ENCODE measurements around the gene SHCBP1L.
"Not testable (repeated sequence)": the region's sequence is repeated elsewhere in the genome, so short reads cannot be mapped to it uniquely, and the experiment has no call there.

Gene SHCBP1L

DNA sequence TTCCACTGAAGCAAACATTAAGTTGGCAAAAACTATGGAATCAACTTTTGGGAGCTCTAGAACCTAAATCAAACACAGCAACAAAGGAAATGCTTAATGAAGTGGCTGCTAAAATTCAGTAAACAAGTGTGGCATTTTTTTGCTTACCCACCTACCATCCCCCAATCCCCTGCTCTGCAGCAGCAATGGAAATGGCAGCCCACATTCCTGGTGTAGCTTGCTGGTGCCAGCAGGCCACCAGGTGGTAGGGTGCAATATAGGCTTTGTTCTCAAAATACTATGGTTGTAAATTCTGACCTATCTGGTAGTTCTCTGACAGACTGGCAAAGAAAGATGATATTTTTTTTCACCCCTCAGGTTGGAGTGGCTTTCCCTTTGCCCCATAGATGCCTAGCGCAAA is 42.8 kb downstream of the SHCBP1L start:
- Histone ChIP-seq H3K9ac (ENCODE audit: low read length) (no peak overlapping the region), H3K27me3 (ENCODE audit: control insufficient read depth, insufficient read depth, low read length) (no peaks in the 10 kb centered on the region), H3K27ac (ENCODE audit: low read depth, low read length) (no peak overlapping the region), H3K4me1 (ENCODE audit: control insufficient read depth, insufficient read depth, low read length) (no peaks in the 10 kb centered on the region), H3K4me3 (ENCODE audit: low read length) (no peak overlapping the region), H3K36me3 (ENCODE audit: control insufficient read depth, insufficient read depth, low read length) (no peaks in the 10 kb centered on the region)

- H3K4me3 ChIP-seq (ENCODE audit: low read length), result no peak overlapping the region
- H3K4me1 ChIP-seq (ENCODE audit: control insufficient read depth, insufficient read depth, low read length), result no peaks in the 10 kb centered on the region
- H3K27me3 ChIP-seq (ENCODE audit: control insufficient read depth, insufficient read depth, low read length), result no peaks in the 10 kb centered on the region
- no peaks in the 10 kb centered on the region for H3K36me3 ChIP-seq (ENCODE audit: control insufficient read depth, insufficient read depth, low read length)
- no peak overlapping the region for H3K9ac ChIP-seq (ENCODE audit: low read length)
- no peak overlapping the region for H3K27ac ChIP-seq (ENCODE audit: low read depth, low read length)
These were observed 43.4 kb downstream of the SHCBP1L start for GRCh38 chr1:182909578-182909977.

- Histone ChIP-seq H3K27me3 (ENCODE audit: control insufficient read depth, insufficient read depth, low read length) (no peaks in the 10 kb centered on the region), H3K27ac (ENCODE audit: low read depth, low read length) (no peak overlapping the region), H3K4me1 (ENCODE audit: control insufficient read depth, insufficient read depth, low read length) (no peaks in the 10 kb centered on the region), H3K36me3 (ENCODE audit: control insufficient read depth, insufficient read depth, low read length) (no peaks in the 10 kb centered on the region), H3K4me3 (ENCODE audit: low read length) (no peak overlapping the region), H3K9ac (ENCODE audit: low read length) (no peak overlapping the region)
These were observed 47.6 kb downstream of the SHCBP1L start for GRCh38 chr1:182905321-182905720.

DNA sequence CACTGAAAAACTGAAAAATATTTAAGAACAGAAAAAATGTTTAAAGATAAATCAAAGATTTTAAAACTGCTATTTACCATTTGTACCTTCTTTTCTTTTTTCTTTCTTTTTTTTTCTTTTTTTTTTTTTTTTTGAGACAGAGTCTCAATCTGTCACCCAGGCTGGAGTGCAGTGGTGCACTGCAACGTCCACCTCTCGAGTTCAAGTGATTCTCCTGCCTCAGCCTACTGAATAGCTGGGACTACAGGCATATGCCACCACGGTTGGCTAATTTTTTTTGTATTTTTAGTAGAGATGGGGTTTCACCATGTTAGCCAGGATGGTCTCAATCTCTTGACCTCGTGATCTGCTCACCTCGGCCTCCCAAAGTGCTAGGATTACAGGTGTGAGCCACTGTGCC is 51.0 kb downstream of the SHCBP1L start:
- H3K36me3 ChIP-seq (ENCODE audit: control insufficient read depth, insufficient read depth, low read length); H3K27me3 ChIP-seq (ENCODE audit: control insufficient read depth, insufficient read depth, low read length); H3K27ac ChIP-seq (ENCODE audit: low read depth, low read length); H3K4me1 ChIP-seq (ENCODE audit: control insufficient read depth, insufficient read depth, low read length); H3K4me3 ChIP-seq (ENCODE audit: low read length); H3K9ac ChIP-seq (ENCODE audit: low read length): not testable (repeated sequence)

- H3K27me3 ChIP-seq (ENCODE audit: control insufficient read depth, insufficient read depth, low read length), result no peaks in the 10 kb centered on the region
- H3K27ac ChIP-seq (ENCODE audit: low read depth, low read length), result no peak overlapping the region
- no peaks in the 10 kb centered on the region for H3K36me3 ChIP-seq (ENCODE audit: control insufficient read depth, insufficient read depth, low read length)
- H3K4me3 ChIP-seq (ENCODE audit: low read length), result no peak overlapping the region
- H3K4me1 ChIP-seq (ENCODE audit: control insufficient read depth, insufficient read depth, low read length), result no peaks in the 10 kb centered on the region
- no peak overlapping the region for H3K9ac ChIP-seq (ENCODE audit: low read length)
These were observed 55.3 kb downstream of the SHCBP1L start for GRCh38 chr1:182897696-182898095.

DNA sequence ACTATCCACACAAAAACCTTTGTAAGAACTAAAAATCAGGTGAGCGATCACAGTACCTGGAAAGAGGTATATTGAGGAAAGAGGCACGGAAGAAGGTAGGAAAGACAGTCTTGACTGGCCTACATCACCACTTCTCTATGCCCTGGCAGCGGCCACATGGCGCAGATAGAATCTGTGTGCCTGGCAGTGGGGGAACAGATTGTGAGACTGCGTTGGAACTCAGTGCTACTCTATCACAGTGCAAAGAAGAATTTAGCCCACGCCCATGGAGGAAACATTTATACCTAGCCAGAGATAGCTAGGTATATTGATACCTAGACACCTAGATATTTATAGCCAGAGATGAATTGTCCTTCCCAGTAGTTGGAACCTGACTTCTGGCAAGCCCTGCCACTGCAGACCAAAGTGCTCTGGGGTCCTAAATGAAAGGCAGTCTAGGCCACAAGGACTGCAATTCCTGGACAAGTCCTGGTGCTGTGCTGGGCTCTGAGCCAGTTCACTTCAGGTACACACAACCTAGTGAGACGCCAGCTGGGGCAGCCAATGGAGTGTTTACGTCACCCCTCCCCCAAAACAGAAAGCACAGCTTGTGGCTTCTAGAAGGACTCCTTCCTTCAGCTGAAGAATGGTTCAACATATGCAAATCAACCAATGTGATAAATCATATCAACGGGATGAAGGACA is 61.9 kb downstream of the SHCBP1L start:
- no peaks in the 10 kb centered on the region for H3K27me3 ChIP-seq (ENCODE audit: control insufficient read depth, insufficient read depth, low read length)
- peaks cover 6% of the 10 kb centered on the region for H3K36me3 ChIP-seq (ENCODE audit: control insufficient read depth, insufficient read depth, low read length)
- peaks cover 2% of the 10 kb centered on the region for H3K4me1 ChIP-seq (ENCODE audit: control insufficient read depth, insufficient read depth, low read length)
- H3K4me3 ChIP-seq (ENCODE audit: low read length), result no peak overlapping the region
- H3K27ac ChIP-seq (ENCODE audit: low read depth, low read length), result no peak overlapping the region
- no peak overlapping the region for H3K9ac ChIP-seq (ENCODE audit: low read length)

DNA sequence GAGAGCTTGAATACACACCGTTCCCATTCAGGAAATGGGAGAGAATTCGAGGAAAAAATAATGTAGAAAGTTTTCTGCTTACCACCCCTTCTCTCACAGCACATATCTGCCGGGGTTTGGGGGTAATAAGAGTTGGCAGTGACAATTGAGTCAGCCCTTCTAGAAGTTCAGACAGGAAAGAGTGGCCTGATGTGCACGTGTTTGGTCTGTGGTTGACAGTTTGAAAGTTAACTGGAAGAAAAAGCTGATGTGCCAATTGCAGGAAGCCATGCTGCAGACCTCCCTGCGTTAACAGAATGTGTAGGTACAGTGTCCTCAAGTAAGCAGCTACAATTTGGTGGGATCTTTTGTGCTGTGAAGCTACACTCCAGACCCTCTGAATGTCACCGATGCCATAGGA is 63.0 kb downstream of the SHCBP1L start:
- Histone ChIP-seq H3K27ac (ENCODE audit: low read depth, low read length) (no peak overlapping the region), H3K4me1 (ENCODE audit: control insufficient read depth, insufficient read depth, low read length) (peaks cover 2% of the 10 kb centered on the region), H3K36me3 (ENCODE audit: control insufficient read depth, insufficient read depth, low read length) (peaks cover 12% of the 10 kb centered on the region)

DNA sequence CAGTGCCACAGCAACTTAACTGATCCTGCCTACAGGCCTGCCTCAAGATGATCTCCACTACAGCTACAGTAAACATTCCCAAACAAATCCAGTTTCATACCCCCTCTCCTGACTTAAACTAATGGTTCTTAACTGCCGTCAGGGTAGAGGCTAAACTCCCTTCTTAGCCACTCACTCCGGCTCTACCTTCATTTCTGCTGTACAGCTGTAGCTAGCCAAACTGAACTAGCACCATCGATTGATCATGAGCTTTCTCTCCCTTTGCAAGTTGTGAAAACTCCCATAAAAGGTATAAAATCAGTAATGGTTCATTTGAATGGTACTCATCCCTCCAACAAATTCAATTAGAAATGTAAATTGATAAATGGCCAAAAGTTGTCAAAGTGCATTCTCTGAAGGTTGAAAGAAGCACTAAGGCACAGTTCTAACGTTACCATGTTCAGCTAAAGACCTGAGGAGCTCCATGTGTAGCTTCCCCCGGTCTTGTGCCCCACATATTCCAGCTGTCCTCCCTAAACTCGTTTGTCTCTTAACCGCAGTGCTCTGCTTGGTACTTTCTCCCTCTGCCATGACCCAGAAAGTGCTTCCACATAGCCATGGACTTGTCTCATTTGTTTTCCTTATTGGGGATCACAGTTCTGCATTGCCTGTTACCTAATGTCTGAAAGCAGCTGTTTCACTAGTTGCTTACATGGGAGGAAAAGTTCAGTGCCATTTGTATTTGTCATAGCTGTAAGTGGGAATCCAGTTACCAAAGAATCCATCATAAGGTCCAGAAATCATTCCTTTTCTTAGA is 64.0 kb downstream of the SHCBP1L start:
- Histone ChIP-seq H3K4me3 (ENCODE audit: low read length) (no peak overlapping the region), H3K27ac (ENCODE audit: low read depth, low read length) (no peak overlapping the region), H3K9ac (ENCODE audit: low read length) (no peak overlapping the region), H3K4me1 (ENCODE audit: control insufficient read depth, insufficient read depth, low read length) (peaks cover 2% of the 10 kb centered on the region), H3K36me3 (ENCODE audit: control insufficient read depth, insufficient read depth, low read length) (peaks cover 21% of the 10 kb centered on the region), H3K27me3 (ENCODE audit: control insufficient read depth, insufficient read depth, low read length) (no peaks in the 10 kb centered on the region)

More for the DNA sequence above, 63.0 kb downstream of the SHCBP1L start:
- H3K27me3 ChIP-seq (ENCODE audit: control insufficient read depth, insufficient read depth, low read length), result no peaks in the 10 kb centered on the region
- H3K9ac ChIP-seq (ENCODE audit: low read length), result no peak overlapping the region
- H3K4me3 ChIP-seq (ENCODE audit: low read length), result no peak overlapping the region

DNA sequence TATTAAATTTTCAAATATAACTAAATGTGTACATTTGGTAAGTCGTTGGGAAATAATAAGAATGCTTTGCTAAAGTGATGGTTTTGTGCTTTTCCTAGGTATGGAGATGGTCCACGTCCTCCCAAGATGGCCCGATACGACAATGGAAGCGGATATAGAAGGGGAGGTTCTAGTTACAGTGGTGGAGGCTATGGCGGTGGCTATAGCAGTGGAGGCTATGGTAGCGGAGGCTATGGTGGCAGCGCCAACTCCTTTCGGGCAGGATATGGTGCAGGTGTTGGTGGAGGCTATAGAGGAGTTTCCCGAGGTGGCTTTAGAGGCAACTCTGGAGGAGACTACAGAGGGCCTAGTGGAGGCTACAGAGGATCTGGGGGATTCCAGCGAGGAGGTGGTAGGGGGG is 66.0 kb downstream of the SHCBP1L start:
- Histone ChIP-seq H3K27me3 (ENCODE audit: control insufficient read depth, insufficient read depth, low read length) (no peaks in the 10 kb centered on the region), H3K4me3 (ENCODE audit: low read length) (no peak overlapping the region), H3K4me1 (ENCODE audit: control insufficient read depth, insufficient read depth, low read length) (peaks cover 2% of the 10 kb centered on the region), H3K27ac (ENCODE audit: low read depth, low read length) (no peak overlapping the region), H3K36me3 (ENCODE audit: control insufficient read depth, insufficient read depth, low read length) (peaks cover 30% of the 10 kb centered on the region), H3K9ac (ENCODE audit: low read length) (no peak overlapping the region)

GRCh38 chr1:182885591-182885990 is 67.4 kb downstream of the SHCBP1L start:
- Histone ChIP-seq H3K27me3 (ENCODE audit: control insufficient read depth, insufficient read depth, low read length) (no peaks in the 10 kb centered on the region), H3K36me3 (ENCODE audit: control insufficient read depth, insufficient read depth, low read length) (peaks cover 40% of the 10 kb centered on the region), H3K4me3 (ENCODE audit: low read length) (no peak overlapping the region)

DNA sequence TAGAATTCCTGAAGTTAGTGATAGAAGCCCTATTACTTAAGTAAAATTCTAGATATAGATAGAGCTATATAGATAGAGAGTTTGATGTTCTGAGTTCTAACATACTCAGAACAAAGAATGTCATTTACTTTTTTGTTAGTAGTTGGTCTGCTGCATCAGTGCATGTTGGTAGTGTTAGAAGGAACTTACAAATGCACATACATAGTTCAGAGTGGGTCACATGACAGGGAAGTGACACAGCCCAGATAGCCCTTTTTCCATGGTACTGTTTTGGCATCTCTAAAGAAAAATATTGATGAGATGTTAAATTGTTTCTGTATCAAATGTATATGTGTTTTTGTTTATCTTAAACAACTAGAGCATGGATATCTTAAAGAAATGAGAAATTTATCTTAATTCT is 68.1 kb downstream of the SHCBP1L start:
- no peak overlapping the region for H3K9ac ChIP-seq (ENCODE audit: low read length)
- H3K36me3 ChIP-seq (ENCODE audit: control insufficient read depth, insufficient read depth, low read length), result peaks cover 46% of the 10 kb centered on the region
- H3K27ac ChIP-seq (ENCODE audit: low read depth, low read length), result no peak overlapping the region
- H3K4me1 ChIP-seq (ENCODE audit: control insufficient read depth, insufficient read depth, low read length), result peaks cover 2% of the 10 kb centered on the region
- H3K4me3 ChIP-seq (ENCODE audit: low read length), result no peak overlapping the region
- H3K27me3 ChIP-seq (ENCODE audit: control insufficient read depth, insufficient read depth, low read length), result no peaks in the 10 kb centered on the region

More at GRCh38 chr1:182885591-182885990, 67.4 kb downstream of the SHCBP1L start:
- Histone ChIP-seq H3K27ac (ENCODE audit: low read depth, low read length) (no peak overlapping the region), H3K9ac (ENCODE audit: low read length) (no peak overlapping the region), H3K4me1 (ENCODE audit: control insufficient read depth, insufficient read depth, low read length) (peaks cover 2% of the 10 kb centered on the region)

GRCh38 chr1:182877842-182878241 is 75.1 kb downstream of the SHCBP1L start:
- Histone ChIP-seq H3K27me3 (ENCODE audit: control insufficient read depth, insufficient read depth, low read length) (no peaks in the 10 kb centered on the region), H3K9ac (ENCODE audit: low read length) (no peak overlapping the region), H3K4me1 (ENCODE audit: control insufficient read depth, insufficient read depth, low read length) (no peaks in the 10 kb centered on the region), H3K27ac (ENCODE audit: low read depth, low read length) (no peak overlapping the region), H3K36me3 (ENCODE audit: control insufficient read depth, insufficient read depth, low read length) (peaks cover 69% of the 10 kb centered on the region), H3K4me3 (ENCODE audit: low read length) (no peak overlapping the region)

GRCh38 chr1:182877331-182877730 is 75.6 kb downstream of the SHCBP1L start:
- H3K4me3 ChIP-seq (ENCODE audit: low read length), result no peak overlapping the region
- H3K9ac ChIP-seq (ENCODE audit: low read length), result no peak overlapping the region
- H3K36me3 ChIP-seq (ENCODE audit: control insufficient read depth, insufficient read depth, low read length), result peaks cover 71% of the 10 kb centered on the region
- H3K27ac ChIP-seq (ENCODE audit: low read depth, low read length), result no peak overlapping the region
- no peaks in the 10 kb centered on the region for H3K4me1 ChIP-seq (ENCODE audit: control insufficient read depth, insufficient read depth, low read length)
- no peaks in the 10 kb centered on the region for H3K27me3 ChIP-seq (ENCODE audit: control insufficient read depth, insufficient read depth, low read length)

Measured in rectal smooth muscle tissue (tissue), 1 donor.